NCI-H2029 (cell line): ENCODE results near the gene CNTNAP2.

Experiments used
- DNase-seq: peaks from one replicate; lab custom pipeline; 2025; lab: John Stamatoyannopoulos, UW

CNTNAP2 gene

GRCh38 chr7:146290746-146291145 is 174.1 kb downstream of the CNTNAP2 start:
- DNase-seq = no peak

GRCh38 chr7:146291900-146292299 is 175.3 kb downstream of the CNTNAP2 start:
- DNase-seq = no peak

GRCh38 chr7:146296028-146296427 is 179.4 kb downstream of the CNTNAP2 start:
- DNase-seq = no peak

- DNase-seq = no peak
Observed at GRCh38 chr7:146314962-146315361, 198.4 kb downstream of the CNTNAP2 start.

- DNase-seq = no peak
Observed at GRCh38 chr7:146319629-146320028, 203.0 kb downstream of the CNTNAP2 start.

- DNase-seq = no peak
Observed at GRCh38 chr7:146321301-146321700, 204.7 kb downstream of the CNTNAP2 start.

- DNase-seq = no peak
Observed at GRCh38 chr7:146331369-146331768, 214.8 kb downstream of the CNTNAP2 start.

GRCh38 chr7:146345251-146345650 is 228.7 kb downstream of the CNTNAP2 start:
- DNase-seq = no peak

GRCh38 chr7:146346096-146346495 is 229.5 kb downstream of the CNTNAP2 start:
- DNase-seq = no peak

- DNase-seq = no peak
Observed at GRCh38 chr7:146355216-146355615, 238.6 kb downstream of the CNTNAP2 start.

GRCh38 chr7:146359176-146359575 is 242.6 kb downstream of the CNTNAP2 start:
- DNase-seq = no peak

GRCh38 chr7:146366938-146367337 is 250.3 kb downstream of the CNTNAP2 start:
- no peak for DNase-seq

GRCh38 chr7:146370171-146370570 is 253.6 kb downstream of the CNTNAP2 start:
- DNase-seq = no peak

GRCh38 chr7:146375170-146375569 is 258.6 kb downstream of the CNTNAP2 start:
- DNase-seq = peak; percentile 6

GRCh38 chr7:146378196-146378595 is 261.6 kb downstream of the CNTNAP2 start:
- DNase-seq = no peak

GRCh38 chr7:146387140-146387539 is 270.5 kb downstream of the CNTNAP2 start:
- no peak for DNase-seq

GRCh38 chr7:146388928-146389327 is 272.3 kb downstream of the CNTNAP2 start:
- no peak for DNase-seq

- no peak for DNase-seq
Observed at GRCh38 chr7:146393346-146393745, 276.7 kb downstream of the CNTNAP2 start.

- DNase-seq = no peak
Observed at GRCh38 chr7:146397141-146397540, 280.5 kb downstream of the CNTNAP2 start.

GRCh38 chr7:146401939-146402338 is 285.3 kb downstream of the CNTNAP2 start:
- no peak for DNase-seq

GRCh38 chr7:146405737-146406136 is 289.1 kb downstream of the CNTNAP2 start:
- no peak for DNase-seq

- no peak for DNase-seq
Observed at GRCh38 chr7:146411975-146412374, 295.4 kb downstream of the CNTNAP2 start.

GRCh38 chr7:146412781-146413180 is 296.2 kb downstream of the CNTNAP2 start:
- no peak for DNase-seq

- DNase-seq = no peak
Observed at GRCh38 chr7:146414373-146414772, 297.8 kb downstream of the CNTNAP2 start.

- DNase-seq = no peak
Observed at GRCh38 chr7:146414937-146415336, 298.3 kb downstream of the CNTNAP2 start.
